Natural killer cell (primary cell): ENCODE results near the gene ZNF414. TPM values are rescaled to one million over a fixed set of nuclear protein-coding genes. Genes with fewer than 3 reads are reported as not detected.

Experiments
- ATAC-seq, 3 donors: fragments of 150-1000 bp in 2 of 3; fragments of 200-7000 bp in 1 of 3; cut with Tn5 transposase; 1 replicate in 1 of 3; 2 replicates in 2 of 3; pipeline ENCODE4 v1.10.0; 2021; ENCODE audit warnings: mild to moderate bottlenecking in 2 of 3, moderate library complexity in 2 of 3
- DNase-seq, 2 donors: peaks; one replicate each; pipeline versions ENCODE4 v3.0.0 to v3.0.0-alpha.2; 2013 to 2021; ENCODE audit warnings: mixed read lengths in 1 of 2
- H3K27ac ChIP-seq: one replicate; pipeline ENCODE4 v1.5.1; 2013; ENCODE audit warnings: mild to moderate bottlenecking, low read length
- H3K27me3 ChIP-seq: one replicate; pipeline ENCODE4 v1.6.1; 2013; ENCODE audit warnings: low read length; ENCODE audit not compliant: control insufficient read depth, insufficient read depth
- H3K36me3 ChIP-seq: one replicate; pipeline ENCODE4 v1.6.1; 2013; ENCODE audit warnings: low read length; ENCODE audit not compliant: control insufficient read depth, insufficient read depth
- H3K4me1 ChIP-seq: one replicate; pipeline ENCODE4 v1.6.1; 2013; ENCODE audit warnings: low read length; ENCODE audit not compliant: control insufficient read depth, insufficient read depth
- H3K4me3 ChIP-seq: one replicate; pipeline ENCODE4 v1.5.1; 2013; ENCODE audit warnings: low read length
- H3K9me3 ChIP-seq: one replicate; pipeline ENCODE4 v1.6.1; 2013; ENCODE audit warnings: low read length; ENCODE audit not compliant: control insufficient read depth, insufficient read depth
- H3K27ac Mint-ChIP-seq, 2 donors: one replicate each; pipeline ENCODE4 v1.8.0; 2022; ENCODE audit warnings: mild to moderate bottlenecking in 2 of 2, mixed read lengths in 2 of 2, moderate library complexity in 1 of 2
- H3K27me3 Mint-ChIP-seq, 2 donors: one replicate each; pipeline ENCODE4 v1.8.0; 2022; ENCODE audit warnings: low read depth in 2 of 2, mixed read lengths in 2 of 2
- H3K36me3 Mint-ChIP-seq: one replicate; pipeline ENCODE4 v1.8.0; 2022; ENCODE audit warnings: mixed read lengths
- H3K4me1 Mint-ChIP-seq, 2 donors: one replicate each; pipeline ENCODE4 v1.8.0; 2022; ENCODE audit warnings: mixed read lengths in 2 of 2
- H3K4me3 Mint-ChIP-seq: one replicate; pipeline ENCODE4 v1.8.0; 2022; ENCODE audit warnings: mild to moderate bottlenecking, moderate library complexity, mixed read lengths
- H3K9me3 Mint-ChIP-seq, 2 donors: one replicate each; pipeline ENCODE4 v1.8.0; 2022; ENCODE audit warnings: mixed read lengths in 2 of 2
- WGBS: methylation state at CpG from one replicate; pipeline ENCODE4 v1.1.7; 2013; ENCODE audit warnings: missing lambda C conversion rate; ENCODE audit not compliant: insufficient coverage; 5-methylcytosine and 5-hydroxymethylcytosine counted together
- intact Hi-C: fragments of 100-400 bp; cut with micrococcal nuclease; formaldehyde crosslinking; loops from one replicate; pipeline ENCODE4 v1.14.2; 2022
- total RNA-seq, 4 donors: library from RNA; stranded (reverse); fragments of 120-200 nt in 1 of 4; gene quantifications; one replicate each; pipeline versions ENCODE4 v1.2.3 to v1.2.4, GENCODE V29; 2013 to 2022
- TF ChIP-seq, protein P1 (sequence below): fragments of 200-600 bp; IDR thresholded peaks from one replicate; pipeline ENCODE4 v1.8.0; 2022; ENCODE audit warnings: antibody characterized with exemption

The ZNF414 gene
- total RNA-seq, 3 donors from 2014 or later (not counting 1 experiment from before 2014, with no cell fraction given) = 42.1 to 46.4 (median 42.3) TPM

- DNase-seq = no peak
- H3K36me3 ChIP-seq = peaks cover 56% of the 10 kb centered on the region
- no peaks in the 10 kb centered on the region for H3K4me1 ChIP-seq
- ATAC-seq = no peak
- Mint-ChIP-seq H3K4me3 (no peak overlapping the region), H3K4me1 (peaks cover 59 to 69% of the 10 kb centered on the region in 2 donors), H3K27me3 (no peaks in the 10 kb centered on the region), H3K27ac (peak overlapping the region; percentile 63 to 64), H3K9me3 (no peaks in the 10 kb centered on the region), H3K36me3 (peaks cover 10% of the 10 kb centered on the region)
- intact Hi-C loops = no loop called here
- 79% methylated on average over 7 of the region's 7 CpGs for WGBS
- no peaks in the 10 kb centered on the region for H3K27me3 ChIP-seq
- no peak overlapping the region for H3K4me3 ChIP-seq
- no peak overlapping the region for H3K27ac ChIP-seq
- H3K9me3 ChIP-seq = no peaks in the 10 kb centered on the region
- TF ChIP-seq, protein P1, sequence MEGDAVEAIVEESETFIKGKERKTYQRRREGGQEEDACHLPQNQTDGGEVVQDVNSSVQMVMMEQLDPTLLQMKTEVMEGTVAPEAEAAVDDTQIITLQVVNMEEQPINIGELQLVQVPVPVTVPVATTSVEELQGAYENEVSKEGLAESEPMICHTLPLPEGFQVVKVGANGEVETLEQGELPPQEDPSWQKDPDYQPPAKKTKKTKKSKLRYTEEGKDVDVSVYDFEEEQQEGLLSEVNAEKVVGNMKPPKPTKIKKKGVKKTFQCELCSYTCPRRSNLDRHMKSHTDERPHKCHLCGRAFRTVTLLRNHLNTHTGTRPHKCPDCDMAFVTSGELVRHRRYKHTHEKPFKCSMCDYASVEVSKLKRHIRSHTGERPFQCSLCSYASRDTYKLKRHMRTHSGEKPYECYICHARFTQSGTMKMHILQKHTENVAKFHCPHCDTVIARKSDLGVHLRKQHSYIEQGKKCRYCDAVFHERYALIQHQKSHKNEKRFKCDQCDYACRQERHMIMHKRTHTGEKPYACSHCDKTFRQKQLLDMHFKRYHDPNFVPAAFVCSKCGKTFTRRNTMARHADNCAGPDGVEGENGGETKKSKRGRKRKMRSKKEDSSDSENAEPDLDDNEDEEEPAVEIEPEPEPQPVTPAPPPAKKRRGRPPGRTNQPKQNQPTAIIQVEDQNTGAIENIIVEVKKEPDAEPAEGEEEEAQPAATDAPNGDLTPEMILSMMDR = no peak
These were observed 53.3 kb downstream of the ZNF414 start for GRCh38 chr19:8460516-8461298.

Other genes with a start within 250 kb of the ZNF414 start
- gene CD320, start 205.8 kb downstream of the ZNF414 start, total RNA-seq = 10 to 100 TPM; 17.0 to 47.1 (median 38.7) TPM
- gene NDUFA7, start 192.8 kb downstream of the ZNF414 start, total RNA-seq = 10 to 100 TPM; 19.3 to 28.5 (median 28.4) TPM
- gene RPS28, start 192.7 kb downstream of the ZNF414 start, total RNA-seq = 1,000 to 10,000 TPM; 1,133 to 1,486 (median 1,403) TPM
- 10 to 100 TPM in 1 of 3 donors, 1 to 10 TPM in 2; 5.7 to 16.9 (median 8.4) TPM for gene KANK3, start 170.9 kb downstream of the ZNF414 start, total RNA-seq
- not detected for gene ANGPTL4, start 150.0 kb downstream of the ZNF414 start, total RNA-seq
- 100 to 1,000 TPM; 101 to 116 (median 108) TPM for gene RAB11B, start 123.8 kb downstream of the ZNF414 start, total RNA-seq
- gene MARCHF2, start 100.9 kb downstream of the ZNF414 start, total RNA-seq = 10 to 100 TPM; 32.4 to 42.3 (median 37.2) TPM
- 100 to 1,000 TPM; 272 to 300 (median 299) TPM for gene HNRNPM, start 69.2 kb downstream of the ZNF414 start, total RNA-seq
- gene PRAM1, start 11.5 kb downstream of the ZNF414 start, total RNA-seq = 10 to 100 TPM in 1 of 3 donors, 1 to 10 TPM in 2; 7.7 to 17.5 (median 9.0) TPM
- gene MYO1F, start 63.3 kb upstream of the ZNF414 start, total RNA-seq = 1,000 to 10,000 TPM in 2 of 3 donors, 100 to 1,000 TPM in 1; 971 to 1,223 (median 1,014) TPM
- gene ADAMTS10, start 96.5 kb upstream of the ZNF414 start, total RNA-seq = 100 to 1,000 TPM; 159 to 286 (median 203) TPM
- not detected for gene NFILZ, start 116.5 kb upstream of the ZNF414 start, total RNA-seq
- not detected for gene ACTL9, start 184.6 kb upstream of the ZNF414 start, total RNA-seq
- under 1 TPM in 1 of 3 donors, not detected in 2; 0.43 TPM for gene OR2Z1, start 207.5 kb upstream of the ZNF414 start, total RNA-seq